K562 (cell line): ENCODE results near the gene CNTN5. TPM values are rescaled to one million over a fixed set of nuclear protein-coding genes. Genes with fewer than 3 reads are reported as not detected.

Experiments used
- ATAC-seq: fragments of 200-7000 bp; cut with Tn5 transposase; 3 replicates; pipeline ENCODE4 v1.9.1; 2020; ENCODE audit warnings: moderate library complexity
- BruUV-seq: library from RNA; stranded (reverse); fragments of 400-500 nt; replicated peaks from 2 replicates; lab custom pipeline; 2021; lab: Mats Ljungman, UMichigan
- CTCF ChIA-PET: fragments of 300-600 bp; formaldehyde crosslinking; extraction: SDS; loops from one replicate; lab custom pipeline; 2021; ENCODE audit warnings: low intra/inter-chr PET ratio; lab: Yijun Ruan, JAX
- POLR2A ChIA-PET: fragments of 300-600, 350-650 bp; sonication (Branson Sonifier 250); formaldehyde crosslinking; extraction: SDS; loops from one replicate; lab custom pipeline; 2021; ENCODE audit warnings: antibody characterized with exemption, inconsistent platforms; lab: Yijun Ruan, JAX
- DNase-seq, 4 experiments: peaks; one replicate each; pipeline versions ENCODE4 v3.0.0 to v3.0.0-alpha.2; 2011 to 2018; ENCODE audit warnings: low spot score in 3 of 4, mixed read lengths in 3 of 4; ENCODE audit errors: extremely low read depth in 1 of 4
- FAIRE-seq: peaks from 2 replicates; lab custom pipeline; 2011; peaks lifted over from hg19 to GRCh38; lab: Jason Lieb, UNC
- H2AFZ ChIP-seq: 2 replicates; pipeline ENCODE4 v1.6.0; 2011; ENCODE audit warnings: low read depth, low read length, control low read depth, inconsistent platforms
- H3K27ac ChIP-seq: fragments of 200-600 bp; 3 replicates; pipeline ENCODE4 v1.8.0; 2011; ENCODE audit warnings: low read depth, mild to moderate bottlenecking, control low read depth, inconsistent platforms, low read length, moderate library complexity, mixed read lengths; ENCODE audit errors: extremely low read depth
- H3K27me3 ChIP-seq, 2 experiments: fragments of 300-600 bp in 1 of 2; 2 replicates in 1 of 2; 3 replicates in 1 of 2; pipeline versions ENCODE4 v1.6.0 to v1.8.0; 2011; ENCODE audit warnings: inconsistent platforms in 2 of 2, low read length in 2 of 2, mild to moderate bottlenecking in 1 of 2, mixed read lengths in 1 of 2, moderate library complexity in 1 of 2; ENCODE audit not compliant: control insufficient read depth in 2 of 2, insufficient read depth in 2 of 2
- H3K36me3 ChIP-seq: fragments of 300-600 bp; 3 replicates; pipeline ENCODE4 v1.8.0; 2011; ENCODE audit warnings: mild to moderate bottlenecking, low read length, inconsistent platforms; ENCODE audit not compliant: control insufficient read depth, insufficient read depth
- H3K4me1 ChIP-seq, 2 experiments: fragments of 200-600 bp in 1 of 2; replicated peaks in 1 of 2; 2 replicates in 1 of 2; 3 replicates in 1 of 2; pipeline versions ENCODE4 v1.5.1 to v1.8.0; 2011; ENCODE audit warnings: inconsistent platforms in 2 of 2, low read length in 2 of 2, mild to moderate bottlenecking in 1 of 2, mixed read lengths in 1 of 2, moderate library complexity in 1 of 2; ENCODE audit not compliant: control insufficient read depth in 2 of 2, insufficient read depth in 2 of 2
- H3K4me2 ChIP-seq: 2 replicates; pipeline ENCODE4 v1.6.1; 2011; ENCODE audit warnings: low read length, control low read depth, inconsistent platforms, mixed read lengths; ENCODE audit not compliant: insufficient read depth
- H3K4me3 ChIP-seq: fragments of 200-600 bp; sonication (generic), shearing (Covaris generic); 2 replicates; pipeline ENCODE4 v1.5.1; 2016; ENCODE audit warnings: control low read depth, inconsistent platforms
- H3K79me2 ChIP-seq: fragments of 200-600 bp; 3 replicates; pipeline ENCODE4 v1.8.0; 2011; ENCODE audit warnings: low read length, inconsistent platforms; ENCODE audit not compliant: control insufficient read depth, insufficient read depth
- H3K9ac ChIP-seq, 2 experiments: 2 replicates each; pipeline versions ENCODE4 v1.6.0 to v1.6.1; 2011; ENCODE audit warnings: low read depth in 2 of 2, low read length in 2 of 2, control low read depth in 1 of 2, inconsistent platforms in 1 of 2, mild to moderate bottlenecking in 1 of 2, mixed read lengths in 1 of 2; ENCODE audit not compliant: insufficient read depth in 1 of 2
- H3K9me1 ChIP-seq: one replicate; pipeline ENCODE4 v1.6.0; 2011; ENCODE audit warnings: inconsistent platforms, mild to moderate bottlenecking, low read length, moderate library complexity; ENCODE audit not compliant: control insufficient read depth, insufficient read depth
- H3K9me3 ChIP-seq: replicated peaks from 2 replicates; pipeline ENCODE4 v1.5.1; 2011; ENCODE audit warnings: low read depth, low read length, inconsistent platforms; ENCODE audit not compliant: control insufficient read depth, insufficient read depth
- H4K20me1 ChIP-seq: replicated peaks from 2 replicates; pipeline ENCODE4 v1.6.1; 2011; ENCODE audit warnings: low read length, inconsistent platforms, mixed read lengths; ENCODE audit not compliant: control insufficient read depth, insufficient read depth
- DDX20 ChIP-seq: fragments of 450-650 bp; IDR thresholded peaks from 2 replicates; pipeline ENCODE4 v1.6.1; 2016; ENCODE audit warnings: missing genetic modification characterization, low read depth, mild to moderate bottlenecking, missing compliant biosample characterization, moderate library complexity
- NCOA6 ChIP-seq: fragments of 450-650 bp; IDR thresholded peaks from 2 replicates; pipeline ENCODE4 v1.6.1; 2017; ENCODE audit warnings: mild to moderate bottlenecking
- NFIC ChIP-seq: fragments of 450-650 bp; IDR thresholded peaks from 2 replicates; pipeline ENCODE4 v1.6.1; 2017; ENCODE audit warnings: mild to moderate bottlenecking, inconsistent platforms
- NR2C1 ChIP-seq, 2 experiments: fragments of 450-650 bp; IDR thresholded peaks; 2 replicates each; pipeline ENCODE4 v1.6.1; 2017; ENCODE audit warnings: mild to moderate bottlenecking in 2 of 2, antibody characterized with exemption in 1 of 2, inconsistent platforms in 1 of 2, missing compliant biosample characterization in 1 of 2, missing genetic modification characterization in 1 of 2
- RBM39 ChIP-seq: fragments of 200-400 bp; formaldehyde crosslinking; optimal IDR thresholded peaks from 2 replicates; pipeline ENCODE3; 2018; ENCODE audit warnings: low read depth, low read length
- RUNX1 ChIP-seq: sonication (generic); IDR thresholded peaks from 2 replicates; pipeline ENCODE4 v1.6.1; 2016; ENCODE audit warnings: antibody characterized with exemption, low read depth
- SNRNP70 ChIP-seq: fragments of 200-400 bp; formaldehyde crosslinking; optimal IDR thresholded peaks from 2 replicates; pipeline ENCODE3; 2017; ENCODE audit warnings: low read depth, low read length
- TGIF2 ChIP-seq: sonication (generic); formaldehyde crosslinking; IDR thresholded peaks from 2 replicates; pipeline ENCODE4 v1.8.1; 2022; ENCODE audit warnings: mild to moderate bottlenecking, missing genetic modification reagents, moderate library complexity
- ZBED1 ChIP-seq: IDR thresholded peaks from 2 replicates; pipeline ENCODE4 v1.6.1; 2014
- ZBTB7A ChIP-seq: IDR thresholded peaks from 2 replicates; pipeline ENCODE4 v1.6.1; 2011; ENCODE audit warnings: low read depth, mild to moderate bottlenecking, low read length, moderate library complexity, borderline replicate concordance; ENCODE audit not compliant: control insufficient read depth
- WGBS: fragments of 100-300 bp; shearing (Covaris generic); methylation state at CpG from one replicate; pipeline ENCODE4 v1.1.6; 2016; ENCODE audit warnings: low coverage, mixed read lengths; ENCODE audit not compliant: insufficient coverage; ENCODE audit errors: missing lambda C conversion rate; 5-methylcytosine and 5-hydroxymethylcytosine counted together
- in situ Hi-C: fragments of 300-500 bp; cut with MboI; formaldehyde crosslinking; loops from 4 replicates; pipeline ENCODE4 v1.15.0; 2018; ENCODE audit warnings: inconsistent platforms, mixed read lengths
- intact Hi-C: fragments of 100-400 bp; cut with micrococcal nuclease; formaldehyde crosslinking; loops from 2 replicates; pipeline ENCODE4 v1.14.2; 2022
- polyA plus RNA-seq, 8 experiments: library from polyadenylated mRNA; depleted of rRNA in 4 of 8; stranded (reverse) in 5 of 8; unstranded in 3 of 8; fragments of >200 nt; fragmentation: Nextera tagmentation in 2 of 8; fragmentation: Illumina TruSeq in 1 of 8; extraction: Ambion mirVana in 2 of 8; extraction: Trizol in 1 of 8; gene quantifications; 2 replicates each; pipeline versions ENCODE4 v1.2.1 to v1.2.3, GENCODE V29; 2011 to 2014; ENCODE audit warnings: inconsistent platforms in 1 of 8, missing spikeins in 1 of 8
- total RNA-seq, 7 experiments: library from RNA; depleted of rRNA in 6 of 7; stranded (reverse); fragments of >200 nt in 6 of 7; fragmentation: Illumina TruSeq in 2 of 7; extraction: Trizol in 2 of 7; gene quantifications; 2 replicates each; pipeline versions ENCODE4 v1.2.1 to v1.2.3, GENCODE V29; 2011 to 2021; ENCODE audit warnings: low replicate concordance in 1 of 7
- TF ChIP-seq, protein P1 (sequence below): sonication (generic); formaldehyde crosslinking; IDR thresholded peaks from 2 replicates; pipeline ENCODE4 v1.5.0; 2020; ENCODE audit warnings: missing genetic modification reagents
- TF ChIP-seq, protein P2 (sequence below): fragments of 450-650 bp; formaldehyde crosslinking; IDR thresholded peaks from 2 replicates; pipeline ENCODE4 v1.4.0; 2020; ENCODE audit warnings: mild to moderate bottlenecking, moderate library complexity
- TF ChIP-seq, protein P3 (sequence below): sonication (generic); formaldehyde crosslinking; IDR thresholded peaks from 2 replicates; pipeline ENCODE4 v1.8.1; 2023; ENCODE audit warnings: mild to moderate bottlenecking, missing genetic modification reagents
- TF ChIP-seq, protein P4 (sequence below): sonication (generic); formaldehyde crosslinking; IDR thresholded peaks from 2 replicates; pipeline ENCODE4 v1.8.0; 2022; ENCODE audit warnings: missing genetic modification reagents, mild to moderate bottlenecking, borderline replicate concordance
- TF ChIP-seq, protein P5 (sequence below), 2 experiments: fragments of 450-650 bp; conservative IDR thresholded peaks; 2 replicates each; pipeline ENCODE4 v1.6.1; 2017; ENCODE audit warnings: mild to moderate bottlenecking in 2 of 2, moderate library complexity in 2 of 2

The CNTN5 gene
- total and polyA plus RNA-seq, 9 of the 15 experiments (the other 6 are each of a cell fraction or from before 2014, with no cell fraction given), result 0.03 TPM; not detected in 8

DNA sequence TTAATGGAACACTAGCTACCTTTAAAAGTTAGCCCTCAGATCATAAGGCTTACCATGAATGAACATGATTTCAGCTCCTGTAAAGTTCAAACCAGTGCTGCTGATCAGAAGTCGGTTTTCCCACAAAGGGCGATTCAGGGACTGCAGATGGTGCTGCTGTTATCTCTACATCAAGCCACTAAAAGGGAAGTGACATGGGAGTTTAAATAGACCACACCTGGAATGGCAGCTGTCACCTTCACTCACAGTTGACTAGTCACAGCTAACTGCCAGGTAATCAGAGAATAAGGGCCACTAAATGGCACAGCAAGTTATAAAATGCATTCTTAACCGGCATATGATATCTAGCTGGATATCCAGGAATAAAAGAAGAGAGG, 1085.2 kb downstream of the CNTN5 start (continued):
- TF ChIP-seq, protein P1, sequence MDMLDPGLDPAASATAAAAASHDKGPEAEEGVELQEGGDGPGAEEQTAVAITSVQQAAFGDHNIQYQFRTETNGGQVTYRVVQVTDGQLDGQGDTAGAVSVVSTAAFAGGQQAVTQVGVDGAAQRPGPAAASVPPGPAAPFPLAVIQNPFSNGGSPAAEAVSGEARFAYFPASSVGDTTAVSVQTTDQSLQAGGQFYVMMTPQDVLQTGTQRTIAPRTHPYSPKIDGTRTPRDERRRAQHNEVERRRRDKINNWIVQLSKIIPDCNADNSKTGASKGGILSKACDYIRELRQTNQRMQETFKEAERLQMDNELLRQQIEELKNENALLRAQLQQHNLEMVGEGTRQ (CRISPR knock-in tag), result no peak
- TF ChIP-seq, protein P2, sequence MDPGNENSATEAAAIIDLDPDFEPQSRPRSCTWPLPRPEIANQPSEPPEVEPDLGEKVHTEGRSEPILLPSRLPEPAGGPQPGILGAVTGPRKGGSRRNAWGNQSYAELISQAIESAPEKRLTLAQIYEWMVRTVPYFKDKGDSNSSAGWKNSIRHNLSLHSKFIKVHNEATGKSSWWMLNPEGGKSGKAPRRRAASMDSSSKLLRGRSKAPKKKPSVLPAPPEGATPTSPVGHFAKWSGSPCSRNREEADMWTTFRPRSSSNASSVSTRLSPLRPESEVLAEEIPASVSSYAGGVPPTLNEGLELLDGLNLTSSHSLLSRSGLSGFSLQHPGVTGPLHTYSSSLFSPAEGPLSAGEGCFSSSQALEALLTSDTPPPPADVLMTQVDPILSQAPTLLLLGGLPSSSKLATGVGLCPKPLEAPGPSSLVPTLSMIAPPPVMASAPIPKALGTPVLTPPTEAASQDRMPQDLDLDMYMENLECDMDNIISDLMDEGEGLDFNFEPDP (CRISPR knock-in tag), result no peak

DNA sequence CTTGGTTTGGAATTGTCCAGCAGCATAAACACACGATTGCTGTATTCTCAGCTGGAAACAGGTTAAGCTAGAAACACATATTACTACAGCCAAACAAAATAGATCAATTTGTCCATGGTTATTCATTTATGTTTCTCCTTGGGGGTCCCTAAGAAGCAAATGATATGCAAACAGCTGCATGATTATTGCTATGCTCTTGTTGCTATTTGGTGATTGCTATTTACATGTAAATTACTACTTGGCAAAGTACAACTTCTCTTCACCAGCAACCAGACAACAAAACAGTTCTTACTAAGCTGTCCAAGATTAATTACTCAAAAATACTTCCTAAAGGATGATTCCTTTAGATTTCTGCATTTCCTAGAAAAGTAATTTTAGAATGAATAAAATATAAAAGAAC, 1098.4 kb downstream of the CNTN5 start:
- H3K36me3 ChIP-seq, result no peaks in the 10 kb centered on the region
- in situ Hi-C loops (no loop called here), intact Hi-C loops (no loop called here)
- H3K9me1 ChIP-seq, result no peaks in the 10 kb centered on the region
- H4K20me1 ChIP-seq, result no peaks in the 10 kb centered on the region
- ATAC-seq (no peak), DNase-seq (no peak), FAIRE-seq (no peak)
- H2AFZ ChIP-seq, result no peak overlapping the region
- no peak overlapping the region for H3K4me2 ChIP-seq
- WGBS, result 0% methylated on average over 1 of the region's 1 CpG
- no peak overlapping the region for H3K4me3 ChIP-seq
- no peaks in the 10 kb centered on the region for H3K4me1 ChIP-seq
- H3K27ac ChIP-seq, result no peak overlapping the region
- no peaks in the 10 kb centered on the region for H3K27me3 ChIP-seq
- CTCF ChIA-PET, result no interaction called here
- TF ChIP-seq NFIC, result no peak
- no peak for TF ChIP-seq ZBTB7A
- TF ChIP-seq ZBED1, result no peak
- TF ChIP-seq, protein P3, sequence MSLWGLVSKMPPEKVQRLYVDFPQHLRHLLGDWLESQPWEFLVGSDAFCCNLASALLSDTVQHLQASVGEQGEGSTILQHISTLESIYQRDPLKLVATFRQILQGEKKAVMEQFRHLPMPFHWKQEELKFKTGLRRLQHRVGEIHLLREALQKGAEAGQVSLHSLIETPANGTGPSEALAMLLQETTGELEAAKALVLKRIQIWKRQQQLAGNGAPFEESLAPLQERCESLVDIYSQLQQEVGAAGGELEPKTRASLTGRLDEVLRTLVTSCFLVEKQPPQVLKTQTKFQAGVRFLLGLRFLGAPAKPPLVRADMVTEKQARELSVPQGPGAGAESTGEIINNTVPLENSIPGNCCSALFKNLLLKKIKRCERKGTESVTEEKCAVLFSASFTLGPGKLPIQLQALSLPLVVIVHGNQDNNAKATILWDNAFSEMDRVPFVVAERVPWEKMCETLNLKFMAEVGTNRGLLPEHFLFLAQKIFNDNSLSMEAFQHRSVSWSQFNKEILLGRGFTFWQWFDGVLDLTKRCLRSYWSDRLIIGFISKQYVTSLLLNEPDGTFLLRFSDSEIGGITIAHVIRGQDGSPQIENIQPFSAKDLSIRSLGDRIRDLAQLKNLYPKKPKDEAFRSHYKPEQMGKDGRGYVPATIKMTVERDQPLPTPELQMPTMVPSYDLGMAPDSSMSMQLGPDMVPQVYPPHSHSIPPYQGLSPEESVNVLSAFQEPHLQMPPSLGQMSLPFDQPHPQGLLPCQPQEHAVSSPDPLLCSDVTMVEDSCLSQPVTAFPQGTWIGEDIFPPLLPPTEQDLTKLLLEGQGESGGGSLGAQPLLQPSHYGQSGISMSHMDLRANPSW (CRISPR knock-in tag), result no peak
- TF ChIP-seq DDX20 (tag), result no peak
- TF ChIP-seq SNRNP70, result no peak
- no peak for TF ChIP-seq NR2C1 (IDR thresholded peaks at IDR 0.05)
- no peak for TF ChIP-seq NR2C1 (tag; IDR thresholded peaks at IDR 0.05)
- TF ChIP-seq NCOA6, result no peak
- TF ChIP-seq, protein P4, sequence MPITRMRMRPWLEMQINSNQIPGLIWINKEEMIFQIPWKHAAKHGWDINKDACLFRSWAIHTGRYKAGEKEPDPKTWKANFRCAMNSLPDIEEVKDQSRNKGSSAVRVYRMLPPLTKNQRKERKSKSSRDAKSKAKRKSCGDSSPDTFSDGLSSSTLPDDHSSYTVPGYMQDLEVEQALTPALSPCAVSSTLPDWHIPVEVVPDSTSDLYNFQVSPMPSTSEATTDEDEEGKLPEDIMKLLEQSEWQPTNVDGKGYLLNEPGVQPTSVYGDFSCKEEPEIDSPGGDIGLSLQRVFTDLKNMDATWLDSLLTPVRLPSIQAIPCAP (CRISPR knock-in tag), result no peak
- TF ChIP-seq TGIF2, result no peak
- TF ChIP-seq, protein P5, sequence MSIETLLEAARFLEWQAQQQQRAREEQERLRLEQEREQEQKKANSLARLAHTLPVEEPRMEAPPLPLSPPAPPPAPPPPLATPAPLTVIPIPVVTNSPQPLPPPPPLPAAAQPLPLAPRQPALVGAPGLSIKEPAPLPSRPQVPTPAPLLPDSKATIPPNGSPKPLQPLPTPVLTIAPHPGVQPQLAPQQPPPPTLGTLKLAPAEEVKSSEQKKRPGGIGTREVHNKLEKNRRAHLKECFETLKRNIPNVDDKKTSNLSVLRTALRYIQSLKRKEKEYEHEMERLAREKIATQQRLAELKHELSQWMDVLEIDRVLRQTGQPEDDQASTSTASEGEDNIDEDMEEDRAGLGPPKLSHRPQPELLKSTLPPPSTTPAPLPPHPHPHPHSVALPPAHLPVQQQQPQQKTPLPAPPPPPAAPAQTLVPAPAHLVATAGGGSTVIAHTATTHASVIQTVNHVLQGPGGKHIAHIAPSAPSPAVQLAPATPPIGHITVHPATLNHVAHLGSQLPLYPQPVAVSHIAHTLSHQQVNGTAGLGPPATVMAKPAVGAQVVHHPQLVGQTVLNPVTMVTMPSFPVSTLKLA (conservative IDR thresholded peaks at IDR 0.05), result no peak
- no peak for TF ChIP-seq RUNX1
- no peak for TF ChIP-seq RBM39
- POLR2A ChIA-PET, result no interaction called here
- BruUV-seq, result no TSS peak
- no peaks in the 10 kb centered on the region for H3K9me3 ChIP-seq
- no peaks in the 10 kb centered on the region for H3K79me2 ChIP-seq
- no peak overlapping the region for H3K9ac ChIP-seq
